SJSA1 (cell line): ENCODE results near the gene TENT5A. TPM values are rescaled to one million over a fixed set of nuclear protein-coding genes. Genes with fewer than 3 reads are reported as not detected.
"Not testable (repeated sequence)": the region's sequence is repeated elsewhere in the genome, so short reads cannot be mapped to it uniquely, and the experiment has no call there.

Experiments
- DNase-seq, 2 experiments: peaks; one replicate each; pipeline ENCODE4 v3.0.0-alpha.2; 2015 to 2020; ENCODE audit warnings: low spot score in 2 of 2, low read depth in 1 of 2
- H3K27ac ChIP-seq: fragments of 250-450 bp; sonication (Bioruptor Pico); 2 replicates; pipeline ENCODE4 v1.5.1; 2020; ENCODE audit warnings: mild to moderate bottlenecking, moderate library complexity
- H3K27me3 ChIP-seq: fragments of 250-450 bp; sonication (Bioruptor Pico); replicated peaks from 2 replicates; pipeline ENCODE4 v1.5.1; 2020; ENCODE audit warnings: mild to moderate bottlenecking, moderate library complexity
- H3K36me3 ChIP-seq: fragments of 250-450 bp; sonication (Bioruptor Pico); 2 replicates; pipeline ENCODE4 v1.5.1; 2020; ENCODE audit warnings: mild to moderate bottlenecking
- H3K4me1 ChIP-seq: fragments of 250-450 bp; sonication (Bioruptor Pico); replicated peaks from 2 replicates; pipeline ENCODE4 v1.6.1; 2021; ENCODE audit warnings: mild to moderate bottlenecking
- H3K4me3 ChIP-seq: fragments of 250-450 bp; sonication (Bioruptor Pico); 2 replicates; pipeline ENCODE4 v1.5.1; 2020; ENCODE audit warnings: mild to moderate bottlenecking
- H3K9me3 ChIP-seq: fragments of 250-450 bp; sonication (Bioruptor Pico); replicated peaks from 2 replicates; pipeline ENCODE4 v1.5.1; 2020; ENCODE audit warnings: mild to moderate bottlenecking
- total RNA-seq: library from RNA; depleted of rRNA; stranded (reverse); fragments of >200 nt; shearing (Covaris generic); gene quantifications from 2 replicates; pipeline ENCODE4 v1.2.3, GENCODE V29; 2014

Gene TENT5A
- total RNA-seq, 1 experiment from 2014 or later = 12.8 TPM

DNA sequence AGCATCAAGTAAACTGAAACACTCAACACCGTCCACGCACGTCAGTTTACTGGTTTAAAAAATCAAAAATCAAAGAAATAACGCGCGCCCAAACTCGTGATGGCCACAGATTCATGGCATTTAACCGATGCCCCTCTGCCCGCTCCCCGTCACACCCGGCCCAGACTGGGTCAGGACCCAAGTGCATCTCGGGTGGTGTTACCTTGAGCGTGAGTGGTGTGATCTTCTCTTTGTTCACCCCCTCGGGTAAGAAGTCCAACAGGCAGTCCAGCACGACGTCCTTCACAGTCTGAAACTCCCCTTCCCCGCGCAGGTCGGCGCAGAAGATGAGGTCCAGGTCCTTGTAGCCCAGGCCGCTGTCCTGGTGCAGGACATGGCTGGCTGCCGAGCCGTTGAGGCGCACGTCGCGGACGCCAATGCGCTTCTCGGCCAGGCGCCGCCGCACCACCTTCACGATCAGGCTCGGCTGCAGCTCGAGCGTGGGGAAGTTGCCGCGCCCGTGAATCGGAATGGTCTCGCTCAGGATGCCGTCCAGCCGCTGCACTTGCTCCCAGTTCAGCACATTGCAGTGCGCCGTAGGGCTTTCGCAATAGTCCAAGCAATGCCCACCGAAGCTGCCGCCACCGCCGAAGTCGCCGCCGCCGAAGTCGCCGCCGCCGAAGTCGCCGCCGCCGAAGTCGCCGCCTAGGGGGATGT lies 945 bp downstream of the TENT5A start:
- peak; percentile 54 to 65 for DNase-seq
- peak overlapping the region; percentile 73 for H3K4me3 ChIP-seq
- peaks cover 21% of the 10 kb centered on the region for H3K4me1 ChIP-seq
- peaks cover 40% of the 10 kb centered on the region for H3K36me3 ChIP-seq
- H3K27me3 ChIP-seq = no peaks in the 10 kb centered on the region
- H3K27ac ChIP-seq = peak overlapping the region; percentile 56
- no peaks in the 10 kb centered on the region for H3K9me3 ChIP-seq

DNA sequence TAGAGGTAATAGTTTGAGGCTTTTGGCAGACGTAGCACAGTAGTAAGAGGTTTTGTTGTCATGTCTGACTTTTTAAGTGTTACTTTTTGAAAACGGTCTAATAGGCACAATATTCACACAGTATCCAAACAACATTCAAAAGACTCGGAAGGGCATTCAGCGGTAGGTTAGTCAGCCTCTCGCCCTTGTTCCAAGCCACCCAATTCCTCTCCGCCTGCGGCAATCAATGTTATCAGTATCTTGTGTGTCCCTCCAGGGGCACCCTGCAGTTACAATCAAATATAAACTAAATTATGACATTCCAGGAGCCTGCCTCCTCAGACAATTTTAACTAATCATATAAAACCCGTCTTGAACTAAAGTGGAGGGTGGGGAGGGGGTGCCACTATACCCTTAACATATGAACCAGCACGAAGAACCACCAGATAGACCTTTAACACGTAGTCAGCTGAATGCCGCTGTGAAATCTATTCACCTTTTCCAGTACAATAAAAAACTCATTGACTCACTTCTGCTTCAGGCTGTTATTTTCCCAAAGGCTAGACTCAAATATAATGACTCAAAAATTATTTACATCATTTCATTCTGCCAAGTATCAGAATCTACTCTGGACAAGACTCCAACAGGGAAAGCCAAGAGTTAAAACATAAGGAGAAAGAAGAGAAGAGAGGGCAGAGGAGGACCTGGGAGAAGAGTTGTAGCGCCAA lies 1.6 kb downstream of the TENT5A start:
- peak in 1 of 2 experiments; percentile 49 for DNase-seq
- Histone ChIP-seq H3K36me3 (peaks cover 47% of the 10 kb centered on the region), H3K9me3 (no peaks in the 10 kb centered on the region), H3K4me1 (peaks cover 21% of the 10 kb centered on the region), H3K27me3 (no peaks in the 10 kb centered on the region), H3K27ac (no peak overlapping the region), H3K4me3 (peak overlapping the region; percentile 73)

- DNase-seq = no peak
- H3K27ac ChIP-seq = no peak overlapping the region
Observed at GRCh38 chr6:81750200-81750599, 2.3 kb downstream of the TENT5A start.

GRCh38 chr6:81749707-81750106 lies 2.8 kb downstream of the TENT5A start:
- Histone ChIP-seq H3K36me3 (peaks cover 51% of the 10 kb centered on the region), H3K4me1 (peaks cover 21% of the 10 kb centered on the region), H3K27me3 (no peaks in the 10 kb centered on the region), H3K27ac (no peak overlapping the region), H3K4me3 (peak overlapping the region; percentile 73; the same call in 1 of the 2 replicates), H3K9me3 (no peaks in the 10 kb centered on the region)
- DNase-seq = no peak

More at GRCh38 chr6:81750200-81750599, 2.3 kb downstream of the TENT5A start:
- Histone ChIP-seq H3K27me3 (no peaks in the 10 kb centered on the region), H3K4me3 (peak overlapping the region; percentile 73), H3K9me3 (no peaks in the 10 kb centered on the region), H3K4me1 (peaks cover 21% of the 10 kb centered on the region), H3K36me3 (peaks cover 51% of the 10 kb centered on the region)

DNA sequence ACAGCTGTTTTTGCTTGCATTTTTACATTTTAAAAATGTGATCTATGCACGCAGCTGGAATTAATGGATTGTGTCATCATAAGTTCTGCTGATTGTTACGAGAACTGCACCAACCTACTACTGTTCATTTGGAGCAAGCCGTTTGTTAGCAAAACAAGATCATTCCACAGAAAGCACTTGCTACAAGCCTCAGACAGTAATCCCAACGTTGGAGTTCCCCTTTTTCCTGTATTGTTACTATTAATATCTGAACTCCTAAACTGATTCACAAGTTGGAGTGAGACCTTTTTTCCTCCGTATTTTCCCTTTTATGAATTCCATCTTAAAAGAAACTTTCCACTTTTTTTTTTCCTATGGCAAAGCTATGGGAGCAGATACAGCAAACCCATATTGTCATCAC lies 3.5 kb downstream of the TENT5A start:
- no peak overlapping the region for H3K27ac ChIP-seq
- no peaks in the 10 kb centered on the region for H3K27me3 ChIP-seq
- H3K4me3 ChIP-seq = no peak overlapping the region
- peaks cover 17% of the 10 kb centered on the region for H3K4me1 ChIP-seq
- DNase-seq = no peak
- peaks cover 51% of the 10 kb centered on the region for H3K36me3 ChIP-seq
- H3K9me3 ChIP-seq = no peaks in the 10 kb centered on the region

GRCh38 chr6:81747327-81747726 lies 5.2 kb downstream of the TENT5A start:
- H3K4me1 ChIP-seq = peaks cover 12% of the 10 kb centered on the region
- no peak for DNase-seq
- peaks cover 51% of the 10 kb centered on the region for H3K36me3 ChIP-seq
- no peak overlapping the region for H3K27ac ChIP-seq
- H3K4me3 ChIP-seq = no peak overlapping the region
- H3K9me3 ChIP-seq = no peaks in the 10 kb centered on the region
- no peaks in the 10 kb centered on the region for H3K27me3 ChIP-seq

- H3K27ac ChIP-seq = no peak overlapping the region
- no peak for DNase-seq
Observed at GRCh38 chr6:81744131-81744530, 8.3 kb downstream of the TENT5A start.

DNA sequence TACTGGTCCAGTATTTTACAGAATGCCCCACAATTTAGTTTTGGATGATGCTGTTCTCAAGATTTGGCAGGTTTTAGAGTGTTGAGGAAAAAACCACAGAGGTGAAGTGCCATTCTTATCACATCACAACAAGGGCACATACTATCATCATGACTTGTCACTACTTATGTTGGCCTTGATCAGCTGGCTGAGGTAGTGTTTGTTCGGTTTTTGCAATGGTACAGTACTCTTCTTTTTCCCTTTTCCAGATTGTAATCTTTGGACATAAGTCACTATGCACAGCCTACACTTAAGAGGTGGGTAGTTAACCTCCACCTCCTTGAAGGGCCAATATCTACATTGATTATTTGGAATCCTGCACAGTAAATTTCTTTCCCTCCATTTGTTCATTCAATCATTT lies 8.8 kb downstream of the TENT5A start:
- H3K4me1 ChIP-seq = no peaks in the 10 kb centered on the region; the same call in none of the 2 replicates
- peaks cover 27% of the 10 kb centered on the region for H3K36me3 ChIP-seq
- no peaks in the 10 kb centered on the region for H3K9me3 ChIP-seq
- no peak overlapping the region for H3K27ac ChIP-seq
- H3K27me3 ChIP-seq = no peaks in the 10 kb centered on the region
- no peak overlapping the region for H3K4me3 ChIP-seq
- no peak for DNase-seq

More at GRCh38 chr6:81744131-81744530, 8.3 kb downstream of the TENT5A start:
- Histone ChIP-seq H3K9me3 (no peaks in the 10 kb centered on the region), H3K36me3 (peaks cover 32% of the 10 kb centered on the region), H3K4me3 (no peak overlapping the region), H3K4me1 (peaks cover 4% of the 10 kb centered on the region), H3K27me3 (no peaks in the 10 kb centered on the region)

- DNase-seq = no peak
- Histone ChIP-seq H3K27ac (no peak overlapping the region), H3K36me3 (peaks cover 13% of the 10 kb centered on the region), H3K4me1 (no peaks in the 10 kb centered on the region; the same call in 1 of the 2 replicates), H3K9me3 (no peaks in the 10 kb centered on the region), H3K4me3 (no peak overlapping the region), H3K27me3 (no peaks in the 10 kb centered on the region)
Observed at GRCh38 chr6:81741689-81742088, 10.8 kb downstream of the TENT5A start.

DNA sequence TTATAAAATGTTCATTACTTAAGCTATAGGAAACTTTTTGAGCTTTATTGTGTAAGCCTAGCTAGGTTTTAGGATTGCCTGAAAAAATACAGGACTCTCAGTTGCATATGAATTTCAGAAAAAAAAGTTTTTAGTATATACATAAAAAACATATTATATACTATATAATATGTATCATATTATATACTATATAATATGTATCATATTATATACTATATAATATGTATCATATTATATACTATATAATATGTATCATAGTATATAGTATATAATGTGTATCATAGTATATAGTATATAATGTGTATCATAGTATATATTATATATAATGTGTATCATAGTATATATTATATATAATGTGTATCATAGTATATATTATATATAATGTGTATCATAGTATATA lies 11.9 kb downstream of the TENT5A start:
- H3K27me3 ChIP-seq, H3K9me3 ChIP-seq, H3K4me3 ChIP-seq, H3K27ac ChIP-seq, H3K36me3 ChIP-seq, H3K4me1 ChIP-seq, DNase-seq: not testable (repeated sequence)

DNA sequence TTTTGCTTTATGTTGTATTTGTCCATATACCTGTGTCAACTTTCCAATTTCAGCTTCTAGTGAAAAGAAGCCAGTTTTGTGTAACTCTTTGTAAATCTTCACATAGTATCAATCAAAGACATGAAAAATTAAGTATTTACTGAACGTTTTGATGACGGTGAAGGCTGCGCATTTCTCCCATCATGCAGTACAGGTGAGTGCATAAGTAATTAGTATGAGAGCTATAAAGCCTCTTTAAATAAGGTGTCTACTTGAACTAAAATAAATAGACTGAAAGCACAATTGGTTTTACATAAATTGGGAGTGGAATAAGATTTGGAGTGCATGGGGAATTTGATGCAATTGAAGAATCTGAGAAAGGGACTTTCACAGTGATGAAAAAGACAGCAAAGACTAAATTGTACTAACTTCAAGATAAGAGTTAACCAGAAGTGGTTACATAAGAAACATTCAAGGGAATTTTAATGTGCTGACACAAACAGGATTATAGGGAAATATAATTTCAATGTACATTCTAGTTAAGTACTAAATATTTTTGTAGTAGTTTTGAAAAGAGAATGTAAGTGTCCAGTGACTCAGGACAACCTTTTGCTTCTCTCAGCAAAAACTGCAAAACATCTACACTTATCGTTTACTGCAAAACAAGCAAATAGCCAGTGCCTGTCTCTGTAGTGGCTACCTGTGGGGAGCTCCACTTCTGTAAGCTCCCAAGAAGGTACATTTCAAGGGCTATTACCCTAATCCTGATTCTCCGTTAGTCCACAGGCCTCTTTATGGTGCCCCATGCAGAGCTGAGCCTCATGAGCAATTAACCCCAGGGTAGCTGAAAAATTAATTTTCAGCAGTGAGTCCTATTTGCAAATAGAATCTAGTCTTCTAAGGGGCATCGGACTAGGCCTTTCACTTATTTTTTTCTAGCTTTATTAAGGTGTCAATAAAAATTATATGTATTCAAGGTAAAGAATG lies 13.0 kb downstream of the TENT5A start:
- Histone ChIP-seq H3K4me3 (no peak overlapping the region), H3K9me3 (no peaks in the 10 kb centered on the region; the same call in 1 of the 2 replicates), H3K27me3 (no peaks in the 10 kb centered on the region), H3K36me3 (no peaks in the 10 kb centered on the region), H3K4me1 (no peaks in the 10 kb centered on the region; the same call in 1 of the 2 replicates), H3K27ac (no peak overlapping the region)
- no peak for DNase-seq

GRCh38 chr6:81736428-81736827 lies 16.1 kb downstream of the TENT5A start:
- H3K9me3 ChIP-seq = no peaks in the 10 kb centered on the region; the same call in 1 of the 2 replicates
- no peak overlapping the region for H3K27ac ChIP-seq
- no peak for DNase-seq
- H3K4me3 ChIP-seq = no peak overlapping the region
- no peaks in the 10 kb centered on the region for H3K36me3 ChIP-seq
- H3K27me3 ChIP-seq = no peaks in the 10 kb centered on the region
- H3K4me1 ChIP-seq = no peaks in the 10 kb centered on the region

GRCh38 chr6:81735756-81736380 lies 16.6 kb downstream of the TENT5A start:
- Histone ChIP-seq H3K9me3 (no peaks in the 10 kb centered on the region; the same call in 1 of the 2 replicates), H3K4me3 (no peak overlapping the region), H3K27me3 (no peaks in the 10 kb centered on the region), H3K27ac (no peak overlapping the region), H3K36me3 (no peaks in the 10 kb centered on the region), H3K4me1 (no peaks in the 10 kb centered on the region)
- no peak for DNase-seq
